ENCODE measurements around the gene EHMT1. TPM values are rescaled to one million over a fixed set of nuclear protein-coding genes. Genes with fewer than 3 reads are reported as not detected.

EHMT1 gene
- total and polyA plus RNA-seq, 2 of the 8 experiments (the other 6 are each of a cell fraction or from before 2014, with no cell fraction given) = 95.7 to 163 TPM

DNA sequence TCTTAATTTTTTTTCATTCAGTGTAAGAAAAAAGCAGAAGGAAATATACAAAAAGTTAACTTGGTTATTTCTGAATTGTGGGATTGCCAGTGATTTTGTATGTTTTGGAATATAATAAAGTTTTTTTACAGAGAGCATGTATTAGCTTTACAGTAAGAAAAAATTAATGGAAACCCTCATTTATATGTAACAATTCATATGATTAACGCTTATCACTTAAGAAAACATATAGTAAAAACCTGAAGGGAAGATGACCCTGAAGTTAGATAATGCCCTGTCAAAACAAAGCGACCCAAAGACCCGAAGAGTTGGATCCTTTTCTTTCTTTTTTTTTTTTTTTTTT lies 52.4 kb downstream of the EHMT1 start:
- H3K4me1 ChIP-seq (replicated peaks in 1 of 4; ENCODE audit: control insufficient read depth in 3 of 4, insufficient read depth in 4 of 4, low read length in 3 of 4) = peaks cover 30 to 58% (median 42%) of the 10 kb centered on the region in 4 experiments
- H2BK12ac ChIP-seq (ENCODE audit: low read depth, low read length) = no peak overlapping the region
- no peak overlapping the region for H3K4ac ChIP-seq (replicated peaks; ENCODE audit: insufficient read length, low read depth, low read length)
- DNase-seq (ENCODE audit: low read depth in 1 of 2, low spot score in 2 of 2) (no peak), FAIRE-seq (no peak)
- H3K18ac ChIP-seq (ENCODE audit: extremely low read depth, low read length) = no peak overlapping the region
- H3K27ac ChIP-seq (ENCODE audit: low read depth, low read length) = peak overlapping the region; percentile 31; the same call in 1 of the 2 replicates
- no peak overlapping the region for H2BK120ac ChIP-seq (replicated peaks; ENCODE audit: low read depth, low read length)
- no peak overlapping the region for H3K14ac ChIP-seq (ENCODE audit: insufficient read length)
- H2BK20ac ChIP-seq (ENCODE audit: low read length) = no peak overlapping the region
- peaks cover 12 to 84% of the 10 kb centered on the region in 2 experiments for H3K79me2 ChIP-seq (ENCODE audit: control insufficient read depth in 1 of 2, insufficient read depth in 2 of 2, low read length in 2 of 2)
- H4K5ac ChIP-seq (ENCODE audit: insufficient read length, low read depth, low read length) = no peak overlapping the region
- H2AFZ ChIP-seq (ENCODE audit: low read length) = no peak overlapping the region
- H3K9me3 ChIP-seq (ENCODE audit: insufficient read depth in 2 of 2, low read depth in 1 of 2, low read length in 1 of 2) = no peaks in the 10 kb centered on the region
- no peak overlapping the region for H3K9ac ChIP-seq (replicated peaks in 1 of 4; ENCODE audit: extremely low read depth in 1 of 4, low read depth in 3 of 4, low read length in 3 of 4)
- H3K56ac ChIP-seq (replicated peaks; ENCODE audit: insufficient read length, low read depth, low read length) = no peak overlapping the region
- ChIA-PET CTCF (ENCODE audit: partially characterized antibody) (interaction anchor here (0.6 to 7.0 kb wide), 14 partner anchors 8 to 101 kb away, joined by 3 to 98 read pairs (median 8); partner anchors contain the start of genes DPH7 and EHMT1), POLR2A (ENCODE audit: partially characterized antibody) (interaction anchor here (0.5 to 3.9 kb wide), 8 partner anchors 10 to 90 kb away, joined by 3 to 21 read pairs (median 3); partner anchors contain the start of gene EHMT1)
- no peak overlapping the region for H4K91ac ChIP-seq (replicated peaks; ENCODE audit: insufficient read length, low read length)
- no peaks in the 10 kb centered on the region for H3K27me3 ChIP-seq (replicated peaks in 1 of 4; ENCODE audit: control insufficient read depth in 3 of 4, extremely low read depth in 1 of 4, insufficient read depth in 3 of 4, low read length in 3 of 4)
- H3K4me2 ChIP-seq (ENCODE audit: insufficient read depth in 1 of 2, low read depth in 2 of 2, low read length in 2 of 2) = peak overlapping the region in 1 of 2 experiments; percentile 48; a peak in 1 of 4 replicates
- H3K36me3 ChIP-seq (ENCODE audit: control insufficient read depth in 2 of 4, insufficient read depth in 4 of 4, low read length in 3 of 4) = peaks cover 0 to 2% (median 0%) of the 10 kb centered on the region in 4 experiments; a peak in 1 of 8 replicates
- no peak overlapping the region for H3K23ac ChIP-seq (ENCODE audit: insufficient read length)
- no peak for TF ChIP-seq POLR2AphosphoS5 (IDR thresholded peaks at IDR 0.05; ENCODE audit: low read depth, low read length)
- no peak for TF ChIP-seq JUN (IDR thresholded peaks at IDR 0.05; ENCODE audit: low read depth, low read length)
- no peak for TF ChIP-seq SP2 (IDR thresholded peaks at IDR 0.05; ENCODE audit: low read length)
- no peak for TF ChIP-seq HDAC6 (IDR thresholded peaks at IDR 0.05; ENCODE audit: low read depth, low read length)
- TF ChIP-seq JUND (IDR thresholded peaks at IDR 0.05; ENCODE audit: low read length) = no peak
- TF ChIP-seq BACH1 (IDR thresholded peaks at IDR 0.05; ENCODE audit: low read length) = no peak
- H2AK5ac ChIP-seq (ENCODE audit: low read depth, low read length) = no peak overlapping the region
- peaks cover 7% of the 10 kb centered on the region; the same call in 1 of the 2 replicates for H3K23me2 ChIP-seq (ENCODE audit: low read depth, low read length)
- no peak overlapping the region for H2BK15ac ChIP-seq (ENCODE audit: low read length)
- H4K8ac ChIP-seq (ENCODE audit: extremely low read depth, insufficient read depth, low read length) = no peak overlapping the region
- 81% methylated on average over 3 of the region's 3 CpGs; no CpG with 5 or more reads in 1 of the 2 experiments for WGBS, 2 experiments (ENCODE audit: extremely low coverage in 1 of 2, insufficient coverage in 1 of 2, insufficient read length in 1 of 2, insufficient replicate concordance in 2 of 2, low coverage in 1 of 2, low lambda C conversion rate in 2 of 2, missing lambda C conversion rate in 1 of 2)
- peaks cover 11 to 20% of the 10 kb centered on the region in 2 experiments for H4K20me1 ChIP-seq (replicated peaks in 1 of 2; ENCODE audit: control insufficient read depth in 1 of 2, insufficient read depth in 2 of 2, low read length in 2 of 2)
- H3K79me1 ChIP-seq (ENCODE audit: low read depth, low read length) = peaks cover 17% of the 10 kb centered on the region
- H3K4me3 ChIP-seq (ENCODE audit: extremely low read depth in 1 of 4, insufficient read depth in 2 of 4, low read depth in 3 of 4, low read length in 4 of 4) = no peak overlapping the region
- no peak overlapping the region; the same call in 1 of the 2 replicates for H2BK5ac ChIP-seq (ENCODE audit: low read depth, low read length)

Measured in H1 (cell line).